Colonic mucosa (tissue), 4 donors: ENCODE results near the gene BRINP1. TPM values are rescaled to one million over a fixed set of nuclear protein-coding genes. Genes with fewer than 3 reads are reported as not detected.

Source experiments
- DNase-seq: peaks from one replicate; pipeline ENCODE4 v3.0.0-alpha.2; 2020
- H3K27ac ChIP-seq: fragments of 200-600 bp; one replicate; pipeline ENCODE4 v1.8.0; 2021
- H3K27me3 ChIP-seq: fragments of 200-600 bp; one replicate; pipeline ENCODE4 v1.8.0; 2021
- H3K36me3 ChIP-seq: fragments of 200-600 bp; one replicate; pipeline ENCODE4 v1.8.0; 2021
- H3K4me1 ChIP-seq: fragments of 200-600 bp; one replicate; pipeline ENCODE4 v1.8.0; 2021; ENCODE audit warnings: mild to moderate bottlenecking
- H3K4me3 ChIP-seq: fragments of 200-600 bp; one replicate; pipeline ENCODE4 v1.8.0; 2021
- H3K9ac ChIP-seq, 2 donors: one replicate each; pipeline ENCODE4 v1.7.0; 2013; ENCODE audit warnings: control low read depth in 2 of 2, low read depth in 2 of 2, low read length in 2 of 2
- H3K9me3 ChIP-seq: fragments of 200-600 bp; one replicate; pipeline ENCODE4 v1.8.0; 2021
- intact Hi-C: fragments of 100-400 bp; cut with DNase I; formaldehyde crosslinking; loops from one replicate; pipeline ENCODE4 v1.14.1; 2022
- total RNA-seq, 2 donors: library from RNA; stranded (reverse); fragmentation: NEBNext Ultra II Directional in 1 of 2; extraction: Animal tissue kit (Norgen Biotek cat#: 25700) in 1 of 2; gene quantifications; one replicate each; pipeline ENCODE4 v1.2.1, GENCODE V29; 2021
- TF ChIP-seq, protein P1 (sequence below): fragments of 200-600 bp; IDR thresholded peaks from one replicate; pipeline ENCODE4 v1.8.0; 2022; ENCODE audit warnings: antibody characterized with exemption, mild to moderate bottlenecking
- donor health status: healthy.
- donor health status: DM: no; HTN: no; CAD: no.
- donor health status: DM: no; HTN: no; CAD: no.

BRINP1 gene
- total RNA-seq, 2 donors from 2014 or later, result 0.10 to 0.13 TPM

DNA sequence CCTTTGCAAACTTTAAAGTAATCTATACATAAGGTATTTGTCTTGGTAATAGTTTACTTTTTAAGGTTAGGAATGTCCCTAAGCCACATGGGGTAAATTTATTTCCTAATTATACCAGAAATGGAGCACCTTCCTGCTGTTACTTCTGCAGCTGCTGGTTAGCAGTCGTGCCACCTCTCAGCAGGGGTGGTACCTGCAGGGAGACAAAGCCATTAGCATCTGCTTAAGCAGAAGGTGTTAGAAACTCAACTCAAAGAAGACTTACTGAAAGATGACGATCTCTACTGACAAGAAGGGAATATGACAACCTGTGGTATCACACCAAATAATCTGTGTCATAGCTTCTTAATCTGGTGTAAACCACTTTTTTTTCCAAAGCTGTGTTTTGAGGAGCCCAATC is 173.7 kb downstream of the BRINP1 start:
- H3K27ac ChIP-seq, result no peak overlapping the region
- H3K36me3 ChIP-seq, result no peaks in the 10 kb centered on the region
- H3K4me1 ChIP-seq, result no peaks in the 10 kb centered on the region
- TF ChIP-seq, protein P1, sequence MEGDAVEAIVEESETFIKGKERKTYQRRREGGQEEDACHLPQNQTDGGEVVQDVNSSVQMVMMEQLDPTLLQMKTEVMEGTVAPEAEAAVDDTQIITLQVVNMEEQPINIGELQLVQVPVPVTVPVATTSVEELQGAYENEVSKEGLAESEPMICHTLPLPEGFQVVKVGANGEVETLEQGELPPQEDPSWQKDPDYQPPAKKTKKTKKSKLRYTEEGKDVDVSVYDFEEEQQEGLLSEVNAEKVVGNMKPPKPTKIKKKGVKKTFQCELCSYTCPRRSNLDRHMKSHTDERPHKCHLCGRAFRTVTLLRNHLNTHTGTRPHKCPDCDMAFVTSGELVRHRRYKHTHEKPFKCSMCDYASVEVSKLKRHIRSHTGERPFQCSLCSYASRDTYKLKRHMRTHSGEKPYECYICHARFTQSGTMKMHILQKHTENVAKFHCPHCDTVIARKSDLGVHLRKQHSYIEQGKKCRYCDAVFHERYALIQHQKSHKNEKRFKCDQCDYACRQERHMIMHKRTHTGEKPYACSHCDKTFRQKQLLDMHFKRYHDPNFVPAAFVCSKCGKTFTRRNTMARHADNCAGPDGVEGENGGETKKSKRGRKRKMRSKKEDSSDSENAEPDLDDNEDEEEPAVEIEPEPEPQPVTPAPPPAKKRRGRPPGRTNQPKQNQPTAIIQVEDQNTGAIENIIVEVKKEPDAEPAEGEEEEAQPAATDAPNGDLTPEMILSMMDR, result no peak
- H3K27me3 ChIP-seq, result no peaks in the 10 kb centered on the region
- H3K4me3 ChIP-seq, result no peak overlapping the region
- H3K9ac ChIP-seq, result no peak overlapping the region
- H3K9me3 ChIP-seq, result no peaks in the 10 kb centered on the region
- no peak for DNase-seq
- intact Hi-C loops, result no loop called here

DNA sequence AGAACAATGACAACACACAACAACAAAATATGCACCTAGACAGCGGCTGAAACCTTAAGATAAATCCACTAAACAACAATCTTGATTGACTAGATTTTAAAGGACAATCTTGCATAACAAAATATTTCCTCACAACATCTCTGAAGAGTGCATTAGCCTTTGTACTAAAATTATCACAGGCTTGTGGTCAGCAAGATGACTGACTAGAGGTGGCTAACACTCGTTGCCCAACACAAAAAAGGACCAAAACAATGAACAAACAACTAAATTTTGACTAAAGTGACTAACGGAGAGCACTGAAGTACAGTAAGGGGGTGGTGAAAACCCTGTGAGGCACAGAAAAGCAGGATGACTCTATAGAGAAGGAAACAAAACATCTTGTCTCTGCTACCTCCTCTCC is 183.9 kb downstream of the BRINP1 start:
- no peak overlapping the region for H3K27ac ChIP-seq
- H3K9me3 ChIP-seq, result no peaks in the 10 kb centered on the region
- no peak for DNase-seq
- H3K9ac ChIP-seq, result no peak overlapping the region
- intact Hi-C loops, result no loop called here
- H3K4me3 ChIP-seq, result no peak overlapping the region
- H3K27me3 ChIP-seq, result no peaks in the 10 kb centered on the region
- TF ChIP-seq, protein P1, result no peak
- H3K4me1 ChIP-seq, result no peaks in the 10 kb centered on the region
- no peaks in the 10 kb centered on the region for H3K36me3 ChIP-seq

DNA sequence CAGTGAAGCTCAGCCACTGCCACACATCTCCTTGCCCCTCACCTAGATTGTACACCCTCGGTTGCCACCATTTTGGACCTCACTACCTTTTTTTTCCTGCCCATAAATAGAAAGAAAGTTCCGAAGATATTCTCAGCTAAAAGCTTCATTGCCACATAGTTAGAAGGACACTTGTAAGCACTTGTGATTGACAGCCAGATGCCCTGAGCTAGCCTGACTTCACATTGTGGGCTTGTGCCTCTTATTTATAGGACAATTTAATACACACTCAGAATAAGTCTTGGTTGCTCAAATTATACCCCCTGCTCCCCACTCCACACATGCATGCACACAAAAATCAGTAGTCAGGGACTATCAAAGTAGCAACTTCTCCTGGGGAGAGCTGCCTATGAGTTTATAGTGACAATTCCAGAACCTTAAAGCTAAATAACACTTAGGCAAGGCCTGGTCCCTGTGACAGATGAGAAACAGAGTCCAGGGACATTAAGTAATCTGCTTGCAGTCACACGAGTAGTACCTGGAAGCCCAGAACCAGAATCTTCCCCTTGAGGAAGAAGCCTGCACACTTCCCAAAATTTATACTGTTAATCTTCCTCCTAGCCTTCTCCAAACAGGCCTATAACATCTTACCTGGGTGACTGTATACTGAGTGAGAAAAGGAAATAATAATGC is 184.8 kb downstream of the BRINP1 start:
- intact Hi-C loops, result no loop called here

DNA sequence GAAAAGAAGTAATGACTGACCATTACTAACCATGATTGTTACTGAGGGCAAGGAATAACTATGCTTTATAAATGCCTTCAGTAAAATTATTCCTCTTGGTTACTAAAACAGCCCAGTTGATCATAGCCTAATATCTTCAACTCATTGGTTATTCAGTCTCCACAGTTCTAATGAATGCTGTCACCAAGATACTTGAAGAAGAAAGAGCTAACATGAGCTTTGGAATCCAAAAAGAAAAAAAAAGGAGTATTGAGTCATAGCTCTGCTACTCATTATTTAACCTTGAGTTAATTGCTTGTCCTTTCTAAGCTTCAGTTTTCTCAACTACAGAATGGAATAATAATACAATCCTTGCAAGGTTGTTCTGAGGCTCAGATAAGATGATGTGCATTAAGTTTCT is 187.7 kb downstream of the BRINP1 start:
- intact Hi-C loops, result no loop called here
- DNase-seq, result no peak

More for the DNA sequence above, 184.8 kb downstream of the BRINP1 start:
- Histone ChIP-seq H3K9ac (no peak overlapping the region), H3K27ac (no peak overlapping the region), H3K9me3 (no peaks in the 10 kb centered on the region), H3K4me3 (no peak overlapping the region), H3K4me1 (no peaks in the 10 kb centered on the region), H3K36me3 (no peaks in the 10 kb centered on the region), H3K27me3 (no peaks in the 10 kb centered on the region)
- TF ChIP-seq, protein P1, result no peak
- no peak for DNase-seq

DNA sequence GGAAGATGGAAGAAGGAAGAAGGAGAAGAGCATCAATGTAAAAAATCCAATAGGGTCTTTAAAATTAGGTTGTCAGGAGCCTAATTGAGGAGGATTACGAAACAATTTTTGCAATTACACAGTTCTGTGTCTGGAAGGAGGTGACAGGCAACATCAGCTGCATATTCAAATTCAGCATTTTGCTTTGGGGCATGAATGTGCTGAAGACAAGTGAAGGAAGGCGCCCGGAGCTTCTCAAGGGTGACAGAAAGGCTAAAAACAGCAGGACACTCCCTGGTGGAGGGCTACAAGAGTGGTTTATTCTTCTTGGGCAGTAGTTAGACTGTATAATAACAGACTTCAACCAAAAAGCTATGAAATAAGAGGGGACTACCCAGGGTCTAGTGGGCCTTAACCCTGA is 188.3 kb downstream of the BRINP1 start:
- intact Hi-C loops, result no loop called here
- Histone ChIP-seq H3K36me3 (no peaks in the 10 kb centered on the region), H3K27ac (no peak overlapping the region), H3K4me1 (no peaks in the 10 kb centered on the region), H3K27me3 (no peaks in the 10 kb centered on the region), H3K9me3 (no peaks in the 10 kb centered on the region), H3K9ac (no peak overlapping the region), H3K4me3 (no peak overlapping the region)
- TF ChIP-seq, protein P1, result no peak
- no peak for DNase-seq

More for the DNA sequence above, 187.7 kb downstream of the BRINP1 start:
- Histone ChIP-seq H3K27ac (no peak overlapping the region), H3K9ac (no peak overlapping the region), H3K4me3 (no peak overlapping the region), H3K4me1 (no peaks in the 10 kb centered on the region), H3K36me3 (no peaks in the 10 kb centered on the region), H3K27me3 (no peaks in the 10 kb centered on the region), H3K9me3 (no peaks in the 10 kb centered on the region)
- TF ChIP-seq, protein P1, result no peak
